Fibroblast of skin of right quadriceps (primary cell): ENCODE measurements around the gene RRAD.
"Not testable (repeated sequence)": the region's sequence is repeated elsewhere in the genome, so short reads cannot be mapped to it uniquely, and the experiment has no call there.

Source experiments
- DNase-seq: peaks from one replicate; pipeline ENCODE4 v3.0.0-alpha.2; 2013

Gene RRAD

DNA sequence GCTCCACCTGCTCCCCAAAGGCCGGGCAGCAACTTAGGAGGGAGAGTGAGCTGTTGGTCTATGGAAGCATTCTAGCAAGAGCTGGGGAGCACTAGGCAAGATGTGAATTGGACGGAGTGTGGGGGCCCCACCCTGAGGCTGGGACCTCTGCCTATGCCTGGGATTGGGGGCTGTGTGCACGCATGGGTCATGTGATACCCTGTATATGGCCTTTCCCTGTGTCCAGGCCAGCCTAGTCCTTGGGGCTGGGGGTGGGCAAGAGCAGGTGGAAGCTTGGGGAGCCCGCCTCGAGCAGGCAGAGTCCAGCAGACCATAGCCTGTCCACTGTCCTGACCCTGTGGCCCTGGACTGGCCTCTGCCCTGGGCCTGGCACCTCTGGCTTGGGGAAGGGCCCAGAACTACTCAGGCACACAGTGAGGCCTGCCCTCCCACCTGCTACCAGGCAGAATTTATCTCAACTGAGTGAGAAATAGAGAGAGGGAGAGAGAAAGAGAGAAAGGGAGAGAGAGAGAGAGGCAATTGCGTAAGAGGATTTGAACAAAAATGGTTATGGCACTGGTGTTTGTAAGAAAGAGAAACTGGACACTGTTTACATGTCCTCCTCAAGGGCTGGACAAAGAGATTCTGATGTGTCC lies 25.9 kb downstream of the RRAD start:
- DNase-seq, result no peak

DNA sequence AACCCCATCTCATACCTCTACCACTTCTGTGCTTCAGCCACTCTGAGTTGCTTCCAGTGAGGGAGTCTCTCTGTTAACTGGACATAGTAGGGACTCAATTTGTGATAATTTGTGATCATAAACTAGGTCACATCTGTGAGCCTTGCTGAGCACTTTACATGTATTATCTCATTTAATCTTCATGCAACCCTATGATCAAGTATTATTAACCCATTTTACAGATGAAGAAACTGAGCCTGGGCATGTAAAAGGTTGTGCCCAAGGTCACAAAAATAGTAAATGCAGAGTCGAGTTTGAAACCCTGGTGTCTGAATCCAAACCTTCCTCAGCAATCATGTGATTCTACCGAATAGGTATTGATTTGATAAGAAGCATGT lies 26.4 kb downstream of the RRAD start:
- DNase-seq, result no peak

DNA sequence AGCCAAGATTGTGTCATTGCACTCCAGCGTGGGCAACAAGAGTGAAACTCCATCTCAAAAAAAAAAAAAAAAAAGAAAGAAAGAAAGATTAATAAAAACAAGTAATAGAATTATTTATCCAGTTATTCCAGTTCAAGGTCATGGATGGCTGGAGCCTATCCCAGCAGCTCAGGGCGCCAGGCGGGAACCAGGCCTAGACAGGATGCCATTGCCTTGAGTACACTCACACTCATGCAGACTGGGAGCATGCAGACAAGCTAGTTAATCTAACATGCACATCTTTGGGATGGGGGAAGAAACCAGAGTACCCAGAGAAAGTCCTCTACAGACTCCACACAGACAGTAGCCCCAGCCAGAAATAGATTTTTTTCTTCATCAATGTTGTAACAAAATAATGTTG lies 27.1 kb downstream of the RRAD start:
- peak; percentile 45 for DNase-seq

DNA sequence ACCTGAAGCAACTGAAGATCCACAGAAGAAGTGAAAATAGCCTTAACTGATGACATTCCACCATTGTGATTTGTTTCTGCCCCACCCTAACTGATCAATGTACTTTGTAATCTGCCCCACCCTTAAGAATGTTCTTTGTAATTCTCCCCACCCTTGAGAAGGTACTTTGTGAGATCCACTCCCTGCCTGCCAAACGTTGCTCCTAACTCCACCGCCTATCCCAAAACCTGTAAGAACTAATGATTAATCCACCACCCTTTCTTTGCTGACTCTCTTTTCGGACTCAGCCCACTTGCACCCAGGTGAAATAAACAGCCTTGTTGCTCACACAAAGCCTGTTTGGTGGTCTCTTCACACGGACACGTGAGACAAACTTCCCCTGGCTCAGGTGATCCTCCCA lies 28.7 kb downstream of the RRAD start:
- DNase-seq, result not testable (repeated sequence)

DNA sequence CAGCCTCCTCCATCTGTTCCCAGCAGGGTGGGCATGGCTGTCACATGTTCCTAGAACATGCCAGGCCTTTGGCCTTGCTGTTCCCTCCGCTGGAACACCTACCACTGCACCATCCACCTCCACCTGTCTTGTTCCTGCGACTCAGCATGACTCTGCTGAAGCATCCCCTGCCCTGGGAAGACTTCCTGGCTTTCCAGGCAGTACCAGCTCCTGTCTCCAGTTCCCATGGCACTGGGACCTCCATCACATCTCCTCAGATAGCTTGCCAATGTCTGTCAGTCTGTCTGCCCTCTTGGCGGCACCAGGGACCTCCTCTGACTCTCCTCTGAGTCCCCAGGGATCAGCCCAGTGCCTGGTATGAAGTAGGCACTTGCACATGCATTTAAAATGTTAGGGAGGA lies 29.3 kb downstream of the RRAD start:
- no peak for DNase-seq

DNA sequence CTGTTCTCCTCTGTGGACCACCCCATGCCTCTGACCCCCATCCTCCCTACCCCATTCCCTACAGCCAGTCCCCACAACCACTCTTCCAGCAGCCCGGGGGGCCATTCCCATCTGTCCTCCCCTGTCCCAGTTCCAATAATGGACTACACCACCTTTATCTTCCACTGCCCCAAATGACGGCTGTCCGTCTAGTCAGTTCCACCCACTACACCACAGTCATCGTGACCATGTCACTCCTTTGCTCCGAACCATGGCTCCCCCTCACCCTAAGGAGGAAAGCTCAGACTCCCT lies 29.7 kb downstream of the RRAD start:
- DNase-seq, result no peak

DNA sequence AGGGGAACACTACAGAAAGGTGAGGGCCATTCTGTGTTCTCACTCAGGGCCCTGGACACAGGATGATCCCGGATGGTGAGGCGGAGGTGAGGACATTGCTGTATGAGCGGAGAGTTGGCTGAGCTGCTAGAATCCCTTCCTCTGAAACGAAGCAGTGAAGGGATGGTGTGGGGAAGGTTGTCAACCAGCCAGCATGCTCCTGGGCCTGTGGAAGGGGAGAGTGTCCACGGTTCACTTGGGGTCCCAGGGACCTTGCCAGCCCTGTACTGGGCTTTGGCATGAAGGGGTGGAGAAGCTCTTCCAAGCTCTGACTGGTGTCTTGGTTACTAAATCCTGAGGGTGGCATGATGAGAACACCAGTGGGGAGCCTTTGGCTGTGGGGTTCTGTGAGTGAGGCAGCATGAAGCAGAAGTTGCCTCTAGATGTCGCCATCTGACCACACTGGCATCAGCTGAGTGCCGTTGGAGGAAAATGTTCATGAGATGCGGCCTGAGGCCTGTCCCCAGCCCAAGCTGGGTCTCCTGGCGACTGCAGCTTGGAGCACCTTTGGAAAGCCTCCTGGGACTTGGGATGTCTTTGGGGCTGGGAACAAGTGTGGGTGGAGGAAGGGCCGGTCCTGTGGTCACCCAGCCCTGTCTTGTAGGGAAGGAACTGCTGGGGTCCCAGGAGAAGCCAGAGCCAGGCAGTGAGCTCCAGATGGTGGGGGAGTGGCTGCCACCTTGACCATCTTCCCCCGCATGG lies 30.2 kb downstream of the RRAD start:
- DNase-seq, result peak; percentile 64

DNA sequence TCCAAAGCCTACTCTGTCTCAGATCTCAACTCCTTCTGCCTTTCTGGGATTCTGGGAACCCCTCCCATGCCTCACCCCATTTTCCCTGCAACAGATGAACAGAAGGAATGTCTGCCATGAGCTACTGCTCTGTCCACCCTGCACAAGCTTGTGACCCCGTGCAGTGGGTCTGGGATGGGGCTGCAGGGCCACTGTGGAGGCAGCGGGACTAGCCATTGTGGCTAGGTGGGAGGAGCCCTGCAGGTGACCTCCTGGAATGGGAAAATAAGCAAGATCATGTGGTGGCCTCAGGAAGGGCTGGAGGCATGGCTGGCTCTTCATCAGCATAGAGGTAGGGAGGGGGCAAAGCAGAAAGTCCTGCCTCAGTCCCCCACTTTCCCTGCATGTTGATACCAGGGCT lies 31.3 kb downstream of the RRAD start:
- no peak for DNase-seq

DNA sequence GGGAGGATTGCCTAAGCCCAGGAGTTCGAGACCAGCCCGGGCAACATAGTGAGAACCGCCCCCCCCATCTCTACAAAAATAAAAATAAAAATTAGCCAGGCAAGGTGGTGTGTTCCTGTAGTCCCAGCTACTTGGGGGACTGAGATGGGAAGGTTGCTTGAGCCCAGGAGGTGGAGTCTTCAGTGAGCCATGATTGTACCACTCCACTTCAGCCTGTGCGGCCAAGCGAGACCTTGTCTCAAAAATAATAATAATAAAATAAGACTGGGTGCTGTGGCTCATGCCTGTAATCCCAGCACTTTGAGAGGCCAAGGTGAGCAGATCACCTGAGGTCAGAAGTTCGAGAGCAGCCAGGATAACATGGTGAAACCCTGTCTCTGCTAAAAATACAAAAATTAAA lies 33.5 kb downstream of the RRAD start:
- DNase-seq, result no peak

DNA sequence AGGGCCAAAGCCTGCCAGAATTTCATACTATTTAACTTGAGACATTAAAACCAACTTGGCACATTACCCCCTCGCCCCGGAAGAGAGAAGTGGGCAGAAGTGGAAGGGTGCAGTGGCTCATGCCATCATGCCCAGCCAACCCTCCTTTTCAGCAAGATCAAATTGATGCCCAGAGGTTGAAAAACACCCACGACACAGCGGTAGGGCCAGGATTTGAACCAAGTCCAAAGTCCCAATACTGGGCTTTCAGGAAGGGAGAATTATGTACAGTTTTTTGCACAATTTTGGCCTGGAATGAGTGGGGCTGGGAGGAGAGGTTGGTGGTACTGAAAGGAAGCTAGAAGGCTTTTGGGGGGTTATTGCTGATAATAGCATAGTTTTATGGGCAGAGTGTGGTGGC lies 34.0 kb downstream of the RRAD start:
- DNase-seq, result no peak

DNA sequence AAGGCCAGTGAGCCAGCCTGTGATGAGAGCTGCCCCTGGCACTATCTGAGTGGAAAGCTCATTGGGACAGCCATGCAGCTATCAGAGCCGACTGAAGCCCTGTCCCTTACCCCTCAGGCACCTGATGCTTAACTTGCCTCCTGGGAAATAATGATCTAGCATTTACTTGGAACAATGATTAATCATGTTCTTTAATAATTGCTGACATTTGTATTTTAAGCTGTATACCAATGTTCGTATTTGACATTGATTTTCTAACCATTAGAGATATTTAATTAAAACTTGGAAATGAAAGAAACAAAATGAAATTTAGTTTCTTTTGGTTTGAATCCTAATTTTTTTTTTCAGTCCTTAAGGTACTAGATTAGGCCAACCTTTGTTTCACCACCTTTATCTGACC lies 34.5 kb downstream of the RRAD start:
- DNase-seq, result no peak

DNA sequence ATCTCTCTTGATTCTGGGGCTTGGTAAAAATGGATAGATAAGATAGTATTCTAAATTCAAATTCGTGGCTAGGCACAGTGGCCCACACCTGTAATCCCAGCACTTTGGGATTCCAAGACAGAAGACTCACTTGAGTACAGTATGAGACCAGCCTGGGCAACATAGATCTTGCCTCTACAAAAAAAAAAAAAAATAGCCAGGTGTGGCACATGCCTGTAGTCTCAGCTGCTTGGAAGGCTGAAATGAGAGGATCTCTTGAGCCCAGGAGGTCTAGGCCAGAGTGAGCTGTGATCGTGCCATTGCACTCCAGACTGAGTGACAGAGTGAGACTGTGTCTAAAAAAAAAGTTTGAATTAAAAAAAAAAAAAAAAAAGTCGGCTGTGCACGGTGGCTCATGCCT lies 35.7 kb downstream of the RRAD start:
- DNase-seq, result no peak

DNA sequence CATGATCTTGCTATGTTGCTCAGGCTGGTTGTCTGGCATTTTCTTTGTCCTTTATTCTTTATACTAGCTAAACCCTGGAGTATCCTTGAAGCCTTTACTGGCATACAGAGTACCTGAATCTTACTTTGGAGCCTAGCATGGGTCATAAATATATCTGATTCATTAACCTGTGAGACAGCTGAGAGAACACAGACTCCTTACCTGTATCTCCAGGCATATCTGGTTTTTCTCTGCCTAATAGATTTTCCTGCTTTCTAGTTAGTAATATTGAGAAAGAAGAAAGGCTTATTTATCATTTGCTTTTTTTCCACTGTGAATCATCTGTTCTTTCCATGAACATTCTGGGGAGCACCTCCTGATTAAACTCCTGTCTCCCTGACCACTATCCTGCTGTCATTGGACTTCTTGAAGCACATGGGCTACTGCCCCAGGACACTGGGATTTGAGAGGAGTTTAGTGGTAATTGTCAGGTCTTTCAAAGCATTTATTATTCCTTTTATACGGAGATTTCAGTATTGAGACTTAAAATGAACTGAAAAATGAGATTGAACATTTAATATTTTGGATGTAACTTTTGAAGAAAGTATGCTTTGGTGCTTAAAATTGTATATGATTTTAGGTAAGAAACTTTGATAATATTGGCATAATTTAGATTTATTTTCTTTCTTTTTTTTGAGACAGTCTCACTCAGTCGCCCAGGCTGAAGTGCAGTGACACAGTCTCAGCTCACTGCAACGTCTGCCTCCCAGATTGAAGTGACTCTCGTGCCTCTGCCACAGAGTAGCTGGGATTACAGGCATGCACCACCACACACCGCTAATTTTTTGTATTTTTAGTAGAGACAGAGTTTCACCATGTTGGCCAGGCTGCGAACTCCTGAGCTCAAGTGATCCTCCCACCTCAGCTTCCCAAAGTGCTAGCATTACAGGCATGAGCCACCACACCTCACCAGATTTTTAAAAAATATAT lies 36.4 kb downstream of the RRAD start:
- DNase-seq, result no peak

DNA sequence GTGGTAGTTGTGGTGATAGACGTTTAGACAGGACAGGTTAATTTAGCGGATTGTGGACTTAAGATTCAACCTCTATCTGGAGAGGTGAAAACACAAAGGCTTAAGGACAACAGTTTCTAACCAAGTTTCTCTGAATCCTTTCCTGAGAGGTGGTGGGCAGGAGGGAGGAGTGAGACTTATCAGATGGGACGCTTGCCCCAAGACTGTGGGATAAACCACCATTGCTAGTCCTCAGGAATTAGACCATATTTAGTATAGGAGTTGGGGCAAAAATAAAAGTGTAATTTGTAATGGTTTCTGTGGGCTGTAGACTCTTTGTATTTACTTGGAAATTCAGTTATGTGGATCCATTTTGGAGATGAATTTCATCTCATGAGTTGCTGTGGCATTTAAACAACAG lies 38.4 kb downstream of the RRAD start:
- no peak for DNase-seq

DNA sequence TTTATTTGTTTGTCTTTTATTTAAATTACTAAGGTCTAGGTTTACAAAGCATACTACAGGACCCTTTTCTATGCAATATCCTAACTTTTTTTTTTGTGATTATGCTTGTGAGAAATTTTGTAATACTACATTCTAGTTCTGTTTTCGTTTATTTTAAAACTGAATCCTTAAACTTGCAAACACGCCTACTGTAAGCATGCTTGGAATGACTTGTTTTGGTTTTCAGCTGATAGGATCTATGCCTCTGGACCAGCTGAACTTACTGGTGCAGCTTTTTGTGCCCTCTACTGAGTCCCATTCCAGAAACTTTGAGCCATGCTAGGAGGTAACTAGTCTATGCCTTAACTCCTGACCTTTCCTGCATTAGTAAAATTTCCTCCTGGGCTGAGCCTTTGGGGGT lies 39.0 kb downstream of the RRAD start:
- no peak for DNase-seq

DNA sequence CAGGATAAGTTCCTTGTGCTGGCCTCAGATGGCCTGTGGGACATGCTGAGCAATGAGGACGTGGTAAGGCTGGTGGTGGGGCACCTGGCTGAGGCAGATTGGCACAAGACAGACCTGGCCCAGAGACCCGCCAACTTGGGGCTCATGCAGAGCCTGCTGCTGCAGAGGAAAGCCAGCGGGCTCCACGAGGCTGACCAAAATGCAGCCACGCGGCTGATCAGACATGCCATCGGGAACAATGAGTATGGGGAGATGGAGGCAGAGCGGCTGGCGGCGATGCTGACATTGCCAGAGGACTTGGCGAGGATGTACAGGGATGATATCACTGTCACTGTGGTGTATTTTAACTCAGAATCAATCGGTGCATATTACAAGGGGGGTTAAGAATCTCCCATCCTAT lies 39.8 kb downstream of the RRAD start:
- no peak for DNase-seq

DNA sequence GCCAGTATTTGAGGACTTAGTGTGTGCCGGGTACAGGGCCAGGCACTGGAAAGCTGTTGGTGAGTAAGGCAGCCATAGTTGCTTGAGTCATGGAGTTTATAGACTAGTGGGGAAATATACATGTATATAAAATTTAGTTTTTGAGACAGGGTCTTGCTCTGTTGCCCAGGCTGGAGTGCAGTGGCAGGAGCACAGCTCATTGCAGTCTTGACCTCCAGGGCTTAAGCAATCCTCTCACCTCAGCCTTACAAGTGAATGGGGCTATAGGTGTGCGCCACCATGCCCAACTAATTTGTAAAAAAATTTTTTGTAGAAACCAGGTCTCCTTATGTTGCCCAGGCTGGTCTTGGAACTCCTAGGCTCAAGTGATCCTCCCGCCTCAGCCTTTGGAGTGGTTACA lies 42.6 kb downstream of the RRAD start:
- DNase-seq, result no peak

DNA sequence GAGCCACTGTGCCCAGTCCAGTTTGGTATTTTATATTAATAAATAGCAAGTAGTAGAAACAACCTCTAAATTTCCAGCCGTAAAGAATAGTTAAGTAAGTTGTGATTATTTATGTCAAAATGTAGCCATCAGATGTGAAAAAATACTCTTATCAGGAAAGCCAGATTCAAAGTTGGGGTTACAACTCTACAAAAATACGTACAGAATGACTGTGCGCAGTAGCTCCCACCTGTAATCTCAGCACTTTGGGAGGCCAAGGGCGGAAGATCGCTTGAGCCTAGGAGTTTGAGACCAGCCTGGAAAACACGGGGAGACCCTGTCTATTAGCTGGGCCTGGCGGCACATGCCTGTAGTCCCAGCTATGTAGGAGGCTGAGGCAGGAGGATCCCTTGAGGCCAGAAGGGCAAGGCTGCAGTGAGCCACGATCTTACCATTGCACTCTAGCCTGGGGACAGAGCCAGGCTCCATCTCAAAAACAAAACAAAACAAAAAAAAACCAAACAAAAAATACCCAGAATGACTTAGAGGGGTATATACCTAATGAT lies 43.3 kb downstream of the RRAD start:
- no peak for DNase-seq

DNA sequence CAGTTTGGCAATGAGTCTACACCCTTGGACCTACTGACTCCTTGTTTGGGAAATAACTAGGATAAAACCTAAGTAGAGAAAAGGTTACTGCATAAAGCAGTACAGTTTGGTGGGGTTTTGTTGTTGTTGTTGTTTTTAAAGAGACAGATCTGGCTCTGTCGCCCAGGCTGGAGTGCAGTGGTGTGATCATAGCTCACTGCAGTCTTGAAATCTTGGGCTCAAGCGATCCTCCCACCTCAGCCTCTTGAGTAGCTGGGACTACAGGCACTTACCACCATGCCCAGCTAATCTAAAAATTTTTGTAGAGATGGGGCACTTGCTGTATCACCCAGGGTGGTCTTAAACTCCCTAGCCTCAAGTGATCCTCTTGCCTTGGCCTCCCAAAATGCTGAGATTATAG lies 43.8 kb downstream of the RRAD start:
- no peak for DNase-seq

DNA sequence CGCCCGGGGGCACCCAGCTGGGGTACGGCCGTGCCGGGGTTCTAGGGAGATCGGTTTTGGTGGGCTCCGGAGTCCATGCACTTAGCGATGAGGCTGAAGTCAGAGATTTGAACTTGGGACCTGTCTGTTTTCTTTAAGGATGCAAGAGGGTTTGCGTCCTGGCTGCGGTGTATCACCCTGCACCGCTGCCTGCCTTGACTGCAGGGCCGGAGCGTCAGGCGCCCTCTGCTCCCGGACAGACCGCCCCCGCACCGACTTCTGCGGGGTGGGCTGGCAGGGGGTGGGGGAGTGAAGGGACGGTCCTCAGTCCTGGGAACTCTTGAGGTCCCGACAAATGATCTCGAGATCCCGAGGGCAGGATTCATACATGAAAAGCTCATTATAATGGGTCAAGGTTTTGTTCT lies 44.3 kb downstream of the RRAD start:
- no peak for DNase-seq

DNA sequence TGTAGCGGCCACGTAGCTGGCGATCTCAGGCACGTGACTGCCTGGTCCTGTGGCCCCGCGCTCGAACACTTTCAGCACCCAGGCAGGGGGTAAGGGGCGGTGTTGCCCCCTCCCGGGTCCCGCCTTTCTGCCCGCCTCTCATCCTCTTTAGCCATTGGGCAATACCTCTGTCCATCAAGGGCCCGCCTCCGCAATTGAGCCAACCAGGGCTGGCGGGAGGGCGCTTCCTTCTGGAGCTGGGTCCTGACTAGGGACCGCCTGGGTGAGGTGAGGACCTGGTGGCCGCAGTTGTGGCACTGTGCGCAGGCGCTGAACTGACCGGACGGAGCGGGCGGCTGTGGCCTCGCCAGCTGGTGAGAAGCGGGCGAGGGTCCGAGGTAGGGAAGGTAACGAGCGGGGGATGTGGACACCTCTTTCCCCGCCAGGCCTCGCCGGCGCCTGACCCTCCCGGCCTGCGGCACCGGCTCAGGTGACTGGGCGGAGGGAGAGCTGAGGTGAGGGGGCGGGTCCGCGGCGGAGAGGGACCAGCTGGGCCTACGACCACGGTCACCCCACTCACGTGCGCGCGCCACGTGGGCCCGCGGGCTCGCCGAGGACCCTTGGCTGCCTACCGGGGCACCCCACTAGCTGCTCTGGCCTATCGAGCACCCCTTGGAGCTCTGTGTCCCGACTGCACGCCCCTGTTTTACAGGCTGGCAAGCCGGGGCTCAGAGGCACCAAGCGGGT lies 44.9 kb downstream of the RRAD start, which contains the start of gene PDP2:
PDP2 (plus strand) TSS at position 228 of the 726 bp plus-strand sequence. CDS start 3,770 bp downstream, outside the sequence.
- DNase-seq, result peak; percentile 96

DNA sequence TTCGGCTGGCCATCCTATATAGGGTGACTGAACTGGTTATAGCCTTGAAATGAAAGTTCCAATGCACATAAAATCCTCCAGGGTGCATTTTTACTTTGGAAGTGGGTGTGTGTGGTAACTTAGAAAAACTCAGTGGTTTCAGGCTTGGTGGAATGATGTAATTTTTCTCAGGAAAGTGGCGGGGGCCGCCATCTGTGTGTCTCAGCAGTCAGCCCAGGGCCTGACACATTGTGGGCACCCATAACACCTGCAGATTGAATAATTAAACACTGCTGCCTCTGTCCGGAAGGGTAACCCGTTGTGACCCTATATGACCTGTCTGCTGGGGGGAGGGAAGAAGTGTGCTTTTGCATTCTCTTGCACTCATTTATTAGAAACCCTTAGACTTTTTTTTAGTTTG lies 47.3 kb downstream of the RRAD start:
- peak; percentile 37 for DNase-seq
